ENCODE measurements around the gene SEZ6L.

DNA sequence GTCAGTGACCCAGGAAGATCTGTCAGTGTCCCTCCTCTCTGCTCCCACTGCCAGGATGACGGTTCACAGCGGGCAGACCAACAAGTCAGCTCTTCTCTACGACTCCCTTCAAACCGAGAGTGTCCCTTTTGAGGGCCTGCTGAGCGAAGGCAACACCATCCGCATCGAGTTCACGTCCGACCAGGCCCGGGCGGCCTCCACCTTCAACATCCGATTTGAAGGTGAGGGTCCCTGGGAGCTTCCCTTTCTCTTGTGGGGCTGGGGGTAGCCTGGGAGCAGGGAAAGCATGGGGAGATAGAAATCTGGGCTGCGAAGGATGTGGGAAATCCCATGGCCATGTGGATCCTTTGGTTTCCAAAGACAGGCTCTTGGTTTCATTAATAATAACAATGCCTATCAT lies 141.4 kb downstream of the SEZ6L start:
- TF ChIP-seq, protein P1, sequence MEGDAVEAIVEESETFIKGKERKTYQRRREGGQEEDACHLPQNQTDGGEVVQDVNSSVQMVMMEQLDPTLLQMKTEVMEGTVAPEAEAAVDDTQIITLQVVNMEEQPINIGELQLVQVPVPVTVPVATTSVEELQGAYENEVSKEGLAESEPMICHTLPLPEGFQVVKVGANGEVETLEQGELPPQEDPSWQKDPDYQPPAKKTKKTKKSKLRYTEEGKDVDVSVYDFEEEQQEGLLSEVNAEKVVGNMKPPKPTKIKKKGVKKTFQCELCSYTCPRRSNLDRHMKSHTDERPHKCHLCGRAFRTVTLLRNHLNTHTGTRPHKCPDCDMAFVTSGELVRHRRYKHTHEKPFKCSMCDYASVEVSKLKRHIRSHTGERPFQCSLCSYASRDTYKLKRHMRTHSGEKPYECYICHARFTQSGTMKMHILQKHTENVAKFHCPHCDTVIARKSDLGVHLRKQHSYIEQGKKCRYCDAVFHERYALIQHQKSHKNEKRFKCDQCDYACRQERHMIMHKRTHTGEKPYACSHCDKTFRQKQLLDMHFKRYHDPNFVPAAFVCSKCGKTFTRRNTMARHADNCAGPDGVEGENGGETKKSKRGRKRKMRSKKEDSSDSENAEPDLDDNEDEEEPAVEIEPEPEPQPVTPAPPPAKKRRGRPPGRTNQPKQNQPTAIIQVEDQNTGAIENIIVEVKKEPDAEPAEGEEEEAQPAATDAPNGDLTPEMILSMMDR (IDR thresholded peaks at IDR 0.05 in 2 of 3, conservative IDR thresholded peaks at IDR 0.05 in 1 of 3; ENCODE audit: borderline replicate concordance in 1 of 3, insufficient read depth in 1 of 3, low read depth in 2 of 3, low read length in 2 of 3) = no peak
- TF ChIP-seq RAD21 (IDR thresholded peaks at IDR 0.05; ENCODE audit: low read depth) (no peak), ZFX (IDR thresholded peaks at IDR 0.05) (no peak), POLR2A (IDR thresholded peaks at IDR 0.05; ENCODE audit: borderline replicate concordance, extremely low read depth, insufficient read depth, insufficient read length) (no peak), EGR1 (IDR thresholded peaks at IDR 0.05; ENCODE audit: low read depth) (no peak), SIN3A (IDR thresholded peaks at IDR 0.05; ENCODE audit: low read depth) (no peak)

Data from HCT116 (cell line).